ENCODE results near the gene TRIO. TPM values are rescaled to one million over a fixed set of nuclear protein-coding genes. Genes with fewer than 3 reads are reported as not detected.

TRIO gene
- total RNA-seq, 1 donor from 2014 or later: 163 TPM

DNA sequence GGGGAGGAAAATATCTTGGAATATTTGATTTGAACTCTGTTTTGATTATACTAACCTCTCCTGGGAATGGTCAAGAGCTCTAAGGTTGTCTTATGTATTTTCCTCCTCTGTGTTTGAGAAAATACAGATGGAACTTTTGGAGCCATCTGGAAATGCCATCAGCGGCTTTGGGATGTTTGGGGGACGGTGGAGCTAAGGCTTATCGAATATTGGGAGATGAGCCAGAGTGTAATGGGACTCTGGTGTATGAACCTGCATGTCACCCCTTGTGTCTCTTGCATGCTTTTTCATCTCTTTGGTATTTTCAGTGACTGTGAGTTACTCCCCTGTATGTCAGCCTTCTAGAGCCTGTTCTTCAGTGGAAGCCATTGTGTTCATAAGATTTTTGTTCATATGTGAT lies 258.5 kb downstream of the TRIO start:
- Mint-ChIP-seq H3K9me3 (ENCODE audit: low read depth) (peaks cover 3% of the 10 kb centered on the region), H3K36me3 (ENCODE audit: insufficient read depth) (peaks cover 31% of the 10 kb centered on the region), H3K27me3 (no peaks in the 10 kb centered on the region), H3K4me3 (ENCODE audit: low read depth) (no peak overlapping the region), H3K4me1 (ENCODE audit: low read depth) (peaks cover 12% of the 10 kb centered on the region), H3K27ac (no peak overlapping the region)
- DNase-seq (ENCODE audit: low spot score, unreplicated experiment): no peak
- TF ChIP-seq, protein P1, sequence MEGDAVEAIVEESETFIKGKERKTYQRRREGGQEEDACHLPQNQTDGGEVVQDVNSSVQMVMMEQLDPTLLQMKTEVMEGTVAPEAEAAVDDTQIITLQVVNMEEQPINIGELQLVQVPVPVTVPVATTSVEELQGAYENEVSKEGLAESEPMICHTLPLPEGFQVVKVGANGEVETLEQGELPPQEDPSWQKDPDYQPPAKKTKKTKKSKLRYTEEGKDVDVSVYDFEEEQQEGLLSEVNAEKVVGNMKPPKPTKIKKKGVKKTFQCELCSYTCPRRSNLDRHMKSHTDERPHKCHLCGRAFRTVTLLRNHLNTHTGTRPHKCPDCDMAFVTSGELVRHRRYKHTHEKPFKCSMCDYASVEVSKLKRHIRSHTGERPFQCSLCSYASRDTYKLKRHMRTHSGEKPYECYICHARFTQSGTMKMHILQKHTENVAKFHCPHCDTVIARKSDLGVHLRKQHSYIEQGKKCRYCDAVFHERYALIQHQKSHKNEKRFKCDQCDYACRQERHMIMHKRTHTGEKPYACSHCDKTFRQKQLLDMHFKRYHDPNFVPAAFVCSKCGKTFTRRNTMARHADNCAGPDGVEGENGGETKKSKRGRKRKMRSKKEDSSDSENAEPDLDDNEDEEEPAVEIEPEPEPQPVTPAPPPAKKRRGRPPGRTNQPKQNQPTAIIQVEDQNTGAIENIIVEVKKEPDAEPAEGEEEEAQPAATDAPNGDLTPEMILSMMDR (IDR thresholded peaks at IDR 0.05; ENCODE audit: unreplicated experiment): no peak

DNA sequence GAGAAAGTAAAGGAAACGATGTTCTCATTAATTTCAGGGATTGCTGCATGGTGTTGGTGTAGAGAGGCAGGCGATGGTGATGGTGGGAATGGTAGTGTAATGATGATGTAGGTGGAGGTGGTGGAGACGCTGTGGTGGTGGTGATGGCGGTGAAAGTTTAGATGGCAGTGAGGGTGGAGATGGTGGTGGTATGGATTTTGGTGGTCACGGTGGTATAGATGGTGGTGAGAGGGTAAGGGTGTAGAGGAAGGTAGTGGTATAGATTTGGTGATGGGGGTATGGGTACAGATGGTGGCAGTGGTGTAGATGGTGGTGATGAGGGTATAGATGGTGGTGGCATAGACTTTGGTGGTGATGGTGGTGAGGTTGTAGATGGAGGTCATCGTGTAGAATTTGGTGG lies 259.3 kb downstream of the TRIO start:
- H3K27ac Mint-ChIP-seq: no peak overlapping the region
- no peak overlapping the region for H3K4me3 Mint-ChIP-seq (ENCODE audit: low read depth)
- H3K4me1 Mint-ChIP-seq (ENCODE audit: low read depth): peaks cover 12% of the 10 kb centered on the region
- H3K36me3 Mint-ChIP-seq (ENCODE audit: insufficient read depth): peaks cover 32% of the 10 kb centered on the region
- no peak for DNase-seq (ENCODE audit: low spot score, unreplicated experiment)
- no peaks in the 10 kb centered on the region for H3K27me3 Mint-ChIP-seq
- TF ChIP-seq, protein P1 (IDR thresholded peaks at IDR 0.05; ENCODE audit: unreplicated experiment): no peak
- H3K9me3 Mint-ChIP-seq (ENCODE audit: low read depth): peaks cover 3% of the 10 kb centered on the region

GRCh38 chr5:14404780-14405179 lies 261.6 kb downstream of the TRIO start:
- peaks cover 38% of the 10 kb centered on the region for H3K36me3 Mint-ChIP-seq (ENCODE audit: insufficient read depth)
- no peak overlapping the region for H3K4me3 Mint-ChIP-seq (ENCODE audit: low read depth)
- peaks cover 3% of the 10 kb centered on the region for H3K9me3 Mint-ChIP-seq (ENCODE audit: low read depth)
- DNase-seq (ENCODE audit: low spot score, unreplicated experiment): no peak
- H3K4me1 Mint-ChIP-seq (ENCODE audit: low read depth): peaks cover 12% of the 10 kb centered on the region
- TF ChIP-seq, protein P1 (IDR thresholded peaks at IDR 0.05; ENCODE audit: unreplicated experiment): no peak
- no peak overlapping the region for H3K27ac Mint-ChIP-seq
- no peaks in the 10 kb centered on the region for H3K27me3 Mint-ChIP-seq

DNA sequence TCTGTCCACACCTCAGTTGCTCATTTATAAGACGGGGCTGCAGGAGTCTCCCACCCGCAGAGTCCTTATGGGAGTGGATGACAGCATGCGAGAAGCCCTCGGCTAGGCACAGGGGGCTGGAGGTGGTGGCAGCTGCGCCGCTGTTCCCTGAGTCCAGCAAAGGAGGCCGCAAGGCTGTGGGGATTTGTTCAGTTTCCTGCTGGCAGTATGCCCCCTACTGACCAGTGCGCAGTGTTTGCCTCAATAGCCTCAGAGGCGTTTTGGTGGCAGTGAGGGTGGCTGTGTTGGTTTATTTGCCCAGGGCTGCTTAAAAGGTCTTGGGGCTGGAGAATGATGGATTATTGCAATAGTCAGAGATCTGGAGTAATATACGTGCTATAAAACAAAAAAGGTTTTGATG lies 262.1 kb downstream of the TRIO start:
- Mint-ChIP-seq H3K4me3 (ENCODE audit: low read depth) (no peak overlapping the region), H3K27me3 (no peaks in the 10 kb centered on the region), H3K36me3 (ENCODE audit: insufficient read depth) (peaks cover 38% of the 10 kb centered on the region), H3K9me3 (ENCODE audit: low read depth) (peaks cover 3% of the 10 kb centered on the region), H3K27ac (peak overlapping the region; percentile 19), H3K4me1 (ENCODE audit: low read depth) (peaks cover 10% of the 10 kb centered on the region)
- no peak for DNase-seq (ENCODE audit: low spot score, unreplicated experiment)
- TF ChIP-seq, protein P1 (IDR thresholded peaks at IDR 0.05; ENCODE audit: unreplicated experiment): peak; percentile 47

GRCh38 chr5:14405706-14406553 lies 262.8 kb downstream of the TRIO start:
- no peak overlapping the region for H3K4me3 Mint-ChIP-seq (ENCODE audit: low read depth)

More at GRCh38 chr5:14405706-14406553, 262.8 kb downstream of the TRIO start:
- Mint-ChIP-seq H3K4me1 (ENCODE audit: low read depth) (peaks cover 10% of the 10 kb centered on the region), H3K9me3 (ENCODE audit: low read depth) (peaks cover 3% of the 10 kb centered on the region), H3K27ac (peak overlapping the region; percentile 19), H3K36me3 (ENCODE audit: insufficient read depth) (peaks cover 36% of the 10 kb centered on the region), H3K27me3 (no peaks in the 10 kb centered on the region)
- no peak for DNase-seq (ENCODE audit: low spot score, unreplicated experiment)
- TF ChIP-seq, protein P1 (IDR thresholded peaks at IDR 0.05; ENCODE audit: unreplicated experiment): no peak

Measured in progenitor cell of endocrine pancreas (in vitro differentiated cells).